B cell (primary cell): Measurements from ENCODE around the gene MANBA.

ENCODE experiments used
- CTCF ChIP-seq: fragments of 200-600 bp; IDR thresholded peaks from one replicate; pipeline ENCODE4 v1.8.0; 2022; ENCODE audit warnings: antibody characterized with exemption, mild to moderate bottlenecking
- EZH2 ChIP-seq: IDR thresholded peaks from 2 replicates; pipeline ENCODE4 v1.6.1; 2012; ENCODE audit warnings: borderline replicate concordance, low read depth, mild to moderate bottlenecking, moderate library complexity, low read length; ENCODE audit not compliant: insufficient read depth, poor library complexity, severe bottlenecking

- TF ChIP-seq CTCF (no peak), EZH2 (no peak)
These were observed 53.6 kb downstream of the MANBA start for GRCh38 chr4:102707150-102707549.
